Pancreas (tissue), 10 donors: ENCODE data around the gene EYA4. TPM values are rescaled to one million over a fixed set of nuclear protein-coding genes. Genes with fewer than 3 reads are reported as not detected.
A peak's percentile ranks its signal among the peaks of the same experiment; 100 is the strongest.

Experiments
- ATAC-seq, 4 donors: fragments of 200-7000 bp; cut with Tn5 transposase; one replicate each; pipeline versions ENCODE4 v1.8.0 to v1.9.1; 2020; ENCODE audit warnings: mild to moderate bottlenecking in 4 of 4, moderate library complexity in 4 of 4
- DNase-seq, 6 donors: peaks; one replicate each; pipeline ENCODE4 v3.0.0-alpha.2; 2020
- FAIRE-seq: peaks from 2 replicates; lab custom pipeline; 2012; peaks lifted over from hg19 to GRCh38; lab: Jason Lieb, UNC
- H3K27ac ChIP-seq, 4 donors: fragments of 200-600 bp; sonication (generic); 1 replicate in 3 of 4; 2 replicates in 1 of 4; pipeline versions ENCODE4 v1.5.0 to v1.8.0; 2020
- H3K27me3 ChIP-seq, 4 donors: fragments of 200-600 bp; one replicate each; pipeline ENCODE4 v1.8.0; 2021
- H3K36me3 ChIP-seq, 3 donors: fragments of 200-600 bp; sonication (generic) in 1 of 3; one replicate each; pipeline versions ENCODE4 v1.5.0 to v1.8.0; 2020 to 2021
- H3K4me1 ChIP-seq, 3 donors: fragments of 200-600 bp; one replicate each; pipeline ENCODE4 v1.8.0; 2021
- H3K4me3 ChIP-seq, 4 donors: fragments of 200-600 bp; sonication (generic) in 2 of 4; one replicate each; pipeline versions ENCODE4 v1.5.0 to v1.8.0; 2020 to 2021
- H3K9me3 ChIP-seq, 4 donors: fragments of 200-600 bp; one replicate each; pipeline ENCODE4 v1.8.0; 2021
- CTCF ChIP-seq, 4 donors: fragments of 200-600 bp; sonication (generic) in 3 of 4; IDR thresholded peaks; one replicate each; pipeline versions ENCODE4 v1.5.0 to v1.8.0; 2021; ENCODE audit warnings: antibody characterized with exemption in 4 of 4
- WGBS, 2 donors: extraction: QIAGEN DNeasy Blood & Tissue Kit; methylation state at CpG; one replicate each; pipeline ENCODE4 v1.1.7; 2013; 5-methylcytosine and 5-hydroxymethylcytosine counted together
- intact Hi-C, 3 donors: fragments of 100-400 bp; cut with DNase I; formaldehyde crosslinking; loops; one replicate each; pipeline versions ENCODE4 v1.11.1 to v1.14.2; 2022
- polyA plus RNA-seq, 2 donors: library from polyadenylated mRNA; stranded (reverse); fragments of 200-250 nt; gene quantifications; one replicate each; pipeline ENCODE4 v1.2.3, GENCODE V29; 2013
- total RNA-seq, 6 donors: library from RNA; stranded (reverse); fragmentation: NEBNext Ultra II Directional in 4 of 6; extraction: Animal tissue kit (Norgen Biotek cat#: 25700) in 4 of 6; gene quantifications; one replicate each; pipeline versions ENCODE4 v1.2.1 to v1.2.4, GENCODE V29; 2021 to 2023
- donor health status: healthy with polysubstance abuse.
- donor health status: DM: no; HTN: no; CAD: no; lungs with moderate emphysema.
- donor health status: DM: no; HTN: no; CAD: no.
- donor health status: control.
- donor health status: control.
- donor health status: Bipolar disorder and iron deficiency.
- donor health status: DM: yes; HTN: yes; CAD: no.
- donor health status: DM: no; HTN: no; CAD: no.
- donor health status: DM: no; HTN: no; CAD: no.
- donor health status: DM: yes; HTN: yes; CAD: no.

The EYA4 gene
- total and polyA plus RNA-seq, 8 donors = 0.08 to 1.3 (median 0.19) TPM

- H3K36me3 ChIP-seq = no peaks in the 10 kb centered on the region
- no peak overlapping the region for H3K4me3 ChIP-seq
- DNase-seq (no peak), FAIRE-seq (no peak), ATAC-seq (no peak)
- no peak overlapping the region for H3K27ac ChIP-seq
- no peaks in the 10 kb centered on the region for H3K27me3 ChIP-seq
- no peaks in the 10 kb centered on the region for H3K4me1 ChIP-seq
- no peaks in the 10 kb centered on the region for H3K9me3 ChIP-seq
- intact Hi-C loops = no loop called here
- no peak for TF ChIP-seq CTCF (IDR thresholded peaks at IDR 0.05)
- WGBS, 2 donors = 80 to 94% methylated on average over 2 of the region's 2 CpGs
These were observed 246.0 kb downstream of the EYA4 start for GRCh38 chr6:133487174-133487573.

- Histone ChIP-seq H3K9me3 (no peaks in the 10 kb centered on the region), H3K27ac (no peak overlapping the region), H3K4me1 (no peaks in the 10 kb centered on the region), H3K4me3 (no peak overlapping the region), H3K36me3 (no peaks in the 10 kb centered on the region), H3K27me3 (no peaks in the 10 kb centered on the region)
- FAIRE-seq (peak; percentile 92), DNase-seq (no peak), ATAC-seq (no peak)
- intact Hi-C loops = no loop called here
- no peak for TF ChIP-seq CTCF (IDR thresholded peaks at IDR 0.05)
- WGBS, 2 donors = 85 to 91% methylated on average over 1 of the region's 1 CpG
These were observed 254.2 kb downstream of the EYA4 start for GRCh38 chr6:133495205-133495903.

DNA sequence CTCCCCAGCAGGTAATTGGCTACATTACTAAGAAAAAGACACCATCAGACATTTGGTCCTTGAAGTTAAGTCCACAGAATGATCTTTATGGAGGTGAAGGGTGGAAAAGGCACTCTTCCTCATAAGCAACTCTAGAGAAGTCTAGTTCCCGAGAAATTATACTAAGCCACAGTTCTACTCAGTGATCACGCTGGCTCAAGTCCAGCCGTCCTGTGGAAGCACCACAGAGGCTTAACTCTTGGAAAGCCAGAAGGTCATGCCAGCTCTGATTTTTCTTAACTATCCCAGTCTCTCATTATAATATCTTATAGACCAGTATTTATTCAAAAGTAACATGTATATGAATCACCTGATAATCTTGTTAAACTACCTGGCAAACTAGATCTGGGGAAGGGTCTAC, 258.5 kb downstream of the EYA4 start:
- DNase-seq (no peak), ATAC-seq (no peak), FAIRE-seq (no peak)
- Histone ChIP-seq H3K9me3 (no peaks in the 10 kb centered on the region), H3K27me3 (no peaks in the 10 kb centered on the region), H3K4me3 (no peak overlapping the region), H3K36me3 (no peaks in the 10 kb centered on the region), H3K4me1 (peaks cover 3 to 9% (median 8%) of the 10 kb centered on the region in 3 donors), H3K27ac (no peak overlapping the region)
- 45 to 63% methylated on average over 3 of the region's 3 CpGs for WGBS, 2 donors
- no peak for TF ChIP-seq CTCF (IDR thresholded peaks at IDR 0.05)
- intact Hi-C loops = loop anchor here in 1 of 3 donors (10.0 kb wide), 1 partner anchor 665 kb away; no protein-coding TSS in a partner anchor

- no peak overlapping the region for H3K27ac ChIP-seq
- H3K4me1 ChIP-seq = peaks cover 3 to 9% (median 8%) of the 10 kb centered on the region in 3 donors
- no peak overlapping the region for H3K4me3 ChIP-seq
- WGBS, 2 donors = 67 to 70% methylated on average over 4 of the region's 4 CpGs
- no peaks in the 10 kb centered on the region for H3K9me3 ChIP-seq
- ATAC-seq (peak in 1 of 4 donors; percentile 40), DNase-seq (no peak), FAIRE-seq (no peak)
- no peaks in the 10 kb centered on the region for H3K27me3 ChIP-seq
- no peak for TF ChIP-seq CTCF (IDR thresholded peaks at IDR 0.05)
- intact Hi-C loops = loop anchor here in 1 of 3 donors (10.0 kb wide), 1 partner anchor 667 kb away; no protein-coding TSS in a partner anchor
- no peaks in the 10 kb centered on the region for H3K36me3 ChIP-seq
These were observed 260.6 kb downstream of the EYA4 start for GRCh38 chr6:133501675-133502270.
